KOPT-K1 (cell line): ENCODE data around the gene HBD.

Experiments
- H3K27ac ChIP-seq: fragments of 200-600 bp; sonication (generic); 2 replicates; pipeline ENCODE4 v1.5.1; 2016; ENCODE audit warnings: antibody characterized with exemption, mild to moderate bottlenecking, low read depth, low read length; ENCODE audit not compliant: poor library complexity, severe bottlenecking
- H3K36me3 ChIP-seq: fragments of 200-600 bp; sonication (generic); 2 replicates; pipeline ENCODE4 v1.5.1; 2017; ENCODE audit warnings: antibody characterized with exemption, mild to moderate bottlenecking, low read length, moderate library complexity; ENCODE audit not compliant: insufficient read depth
- H3K9me3 ChIP-seq: fragments of 200-600 bp; sonication (generic); 2 replicates; pipeline ENCODE4 v1.5.1; 2017; ENCODE audit warnings: antibody characterized with exemption, low read length, mild to moderate bottlenecking; ENCODE audit not compliant: insufficient read depth, poor library complexity, severe bottlenecking

HBD gene

GRCh38 chr11:5196731-5197130, 37.6 kb downstream of the HBD start:
- Histone ChIP-seq H3K36me3 (no peaks in the 10 kb centered on the region), H3K9me3 (no peaks in the 10 kb centered on the region), H3K27ac (no peak overlapping the region)

DNA sequence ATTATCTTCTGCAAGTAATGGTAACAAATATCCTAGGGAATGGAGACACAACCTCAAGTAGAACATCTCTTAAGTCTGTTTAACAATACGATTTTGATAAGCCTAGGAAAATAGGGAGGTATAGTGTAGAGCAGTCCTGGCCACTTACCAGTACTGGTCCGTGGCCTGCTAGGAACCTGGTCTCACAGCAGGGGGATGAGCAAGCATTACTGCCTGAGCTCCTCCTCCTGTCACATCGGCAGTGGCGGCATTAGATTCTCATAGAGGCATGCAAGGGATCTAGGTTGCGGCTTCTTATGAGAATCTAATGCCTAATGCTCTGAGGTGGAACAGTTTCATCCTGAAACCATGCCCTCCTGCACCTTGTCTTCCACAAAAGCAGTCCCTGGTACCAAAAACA, 38.2 kb downstream of the HBD start:
- no peak overlapping the region for H3K27ac ChIP-seq
- no peaks in the 10 kb centered on the region for H3K36me3 ChIP-seq
- H3K9me3 ChIP-seq, result no peaks in the 10 kb centered on the region

DNA sequence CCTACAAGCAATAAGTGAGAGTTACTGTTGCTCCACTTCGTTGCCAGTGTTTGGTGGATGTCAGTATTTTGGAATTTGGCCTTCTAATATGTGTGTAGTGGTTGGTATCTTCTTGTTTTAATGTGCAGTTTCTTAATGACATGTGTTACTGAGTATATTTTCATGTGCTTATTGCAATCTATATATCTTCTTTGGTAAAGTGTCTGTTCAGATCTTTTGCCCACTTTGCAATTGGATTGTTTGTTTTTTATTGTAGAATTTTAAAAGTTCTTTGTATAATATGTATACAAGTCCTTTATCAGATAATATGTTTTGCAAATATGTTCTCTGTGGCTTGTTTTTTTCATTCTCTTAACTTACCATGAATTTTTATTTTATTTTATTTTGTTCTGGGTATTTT, 41.5 kb downstream of the HBD start:
- Histone ChIP-seq H3K9me3 (no peaks in the 10 kb centered on the region), H3K27ac (no peak overlapping the region), H3K36me3 (no peaks in the 10 kb centered on the region)

DNA sequence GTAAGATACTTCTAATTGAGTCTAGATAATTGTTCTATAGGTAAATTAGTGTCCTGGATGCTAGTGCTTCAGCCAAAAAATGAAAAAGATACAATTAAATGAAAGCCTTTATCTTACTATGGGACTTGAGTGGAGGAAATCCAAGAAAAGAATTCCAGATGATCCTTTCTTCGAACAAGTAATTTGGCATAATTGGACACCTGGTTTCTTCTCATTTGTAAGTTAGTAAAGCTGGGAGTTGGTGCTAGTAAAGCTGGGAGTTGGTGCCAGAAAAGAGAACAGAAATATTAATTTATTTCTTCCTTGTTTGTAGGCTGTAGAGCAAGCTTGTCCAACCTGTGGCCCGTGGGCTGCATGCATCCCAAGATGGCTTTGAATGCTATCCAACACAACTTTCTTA, 46.1 kb downstream of the HBD start:
- Histone ChIP-seq H3K9me3 (no peaks in the 10 kb centered on the region), H3K27ac (no peak overlapping the region)

More for the DNA sequence above, 46.1 kb downstream of the HBD start:
- no peaks in the 10 kb centered on the region for H3K36me3 ChIP-seq
